ENCODE results near the gene CD276. TPM values are rescaled to one million over a fixed set of nuclear protein-coding genes. Genes with fewer than 3 reads are reported as not detected.

The CD276 gene
- total RNA-seq, 4 donors from 2014 or later = 64.2 to 100 (median 74.2) TPM

DNA sequence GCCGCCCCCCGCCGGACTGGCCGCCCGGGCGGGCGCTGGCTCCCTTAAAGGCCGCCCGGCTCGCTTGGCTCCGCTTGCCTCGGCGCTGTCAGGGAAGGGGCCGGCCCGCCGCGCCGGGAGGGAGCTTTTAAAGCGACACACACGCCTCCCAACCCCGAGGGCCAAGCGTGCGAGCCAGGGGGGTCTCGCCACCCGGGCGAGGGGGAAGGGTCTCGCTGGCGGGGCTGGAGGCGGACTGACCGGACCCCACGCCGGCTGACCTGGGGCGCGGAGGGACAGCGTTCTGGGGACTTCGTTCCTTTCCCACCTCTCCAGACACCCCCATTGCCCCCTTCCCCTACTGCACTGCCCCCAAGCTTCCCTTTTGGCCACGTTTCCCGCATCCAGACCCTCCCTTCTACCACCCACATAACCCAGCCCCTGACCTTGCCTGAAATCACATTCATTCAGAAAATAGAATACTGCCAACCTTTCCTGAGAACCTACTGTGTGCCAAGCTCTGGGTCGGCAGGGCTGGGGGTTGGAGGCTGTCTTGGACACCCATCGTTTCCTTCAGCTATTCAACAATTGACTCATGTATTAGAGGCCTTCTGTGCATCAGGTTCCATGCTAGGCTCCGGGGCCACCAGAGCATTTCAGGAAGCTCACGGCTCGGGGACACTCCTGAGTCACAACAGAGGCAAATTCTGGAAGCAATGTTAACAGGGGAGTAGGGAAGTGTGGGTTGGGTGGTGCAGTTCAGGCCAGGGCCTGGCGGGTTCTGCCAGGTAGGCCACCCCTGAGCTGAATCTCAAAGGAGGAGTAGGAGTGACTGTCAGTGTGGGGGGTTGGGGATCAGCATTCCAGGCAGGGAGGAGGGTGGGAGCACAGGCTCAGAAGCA, 69.3 kb downstream of the CD276 start, which contains the start of gene INSYN1:
Gene INSYN1 (minus strand): TSS at position 102 of the 881 bp plus-strand sequence. CDS start 2,221 bp downstream, outside the sequence.
- peak within 1 kb of the TSS; percentile 45 for H3K27ac ChIP-seq
- peaks cover 36% of the 10 kb centered on the region for H3K4me1 ChIP-seq
- WGBS = 49% methylated on average over 8 of the region's 44 CpGs
- peaks cover 25% of the 10 kb centered on the region for H3K27me3 ChIP-seq
- DNase-seq (ENCODE audit: low spot score in 2 of 2) = no peak
- no peaks in the 10 kb centered on the region for H3K36me3 ChIP-seq
- no peaks in the 10 kb centered on the region for H3K9me3 ChIP-seq
- peak within 1 kb of the TSS; percentile 72 for H3K4me3 ChIP-seq
- no peak for TF ChIP-seq CTCF (IDR thresholded peaks at IDR 0.05)
- no peak for TF ChIP-seq POLR2A (IDR thresholded peaks at IDR 0.05)
- TF ChIP-seq EP300 (IDR thresholded peaks at IDR 0.05) = no peak
- TF ChIP-seq POLR2AphosphoS5 (IDR thresholded peaks at IDR 0.05) = no peak

GRCh38 chr15:73754461-73754860, 70.3 kb downstream of the CD276 start:
- Histone ChIP-seq H3K4me1 (peaks cover 36% of the 10 kb centered on the region), H3K4me3 (no peak overlapping the region), H3K9me3 (no peaks in the 10 kb centered on the region), H3K27me3 (peaks cover 31% of the 10 kb centered on the region), H3K36me3 (no peaks in the 10 kb centered on the region), H3K27ac (no peak overlapping the region)
- no peak for TF ChIP-seq POLR2A (IDR thresholded peaks at IDR 0.05)
- no peak for TF ChIP-seq CTCF (IDR thresholded peaks at IDR 0.05)
- no peak for TF ChIP-seq POLR2AphosphoS5 (IDR thresholded peaks at IDR 0.05)
- no peak for TF ChIP-seq EP300 (IDR thresholded peaks at IDR 0.05)
- 47% methylated on average over 8 of the region's 8 CpGs for WGBS
- no peak for DNase-seq (ENCODE audit: low spot score in 2 of 2)

- H3K36me3 ChIP-seq = no peaks in the 10 kb centered on the region
- DNase-seq (ENCODE audit: low spot score in 2 of 2) = no peak
- peaks cover 41% of the 10 kb centered on the region for H3K27me3 ChIP-seq
- H3K4me1 ChIP-seq = peaks cover 36% of the 10 kb centered on the region
- 93% methylated on average over 5 of the region's 5 CpGs for whole genome bisulfite sequencing
- H3K9me3 ChIP-seq = no peaks in the 10 kb centered on the region
- TF ChIP-seq CTCF (IDR thresholded peaks at IDR 0.05) = no peak
- no peak for TF ChIP-seq EP300 (IDR thresholded peaks at IDR 0.05)
- TF ChIP-seq POLR2AphosphoS5 (IDR thresholded peaks at IDR 0.05) = no peak
- TF ChIP-seq POLR2A (IDR thresholded peaks at IDR 0.05) = no peak
- no peak overlapping the region for H3K4me3 ChIP-seq
- no peak overlapping the region for H3K27ac ChIP-seq
Observed at GRCh38 chr15:73755481-73755880, 71.3 kb downstream of the CD276 start.

GRCh38 chr15:73755946-73756345, 71.8 kb downstream of the CD276 start:
- Histone ChIP-seq H3K4me1 (peaks cover 34% of the 10 kb centered on the region), H3K4me3 (no peak overlapping the region), H3K27ac (no peak overlapping the region), H3K9me3 (no peaks in the 10 kb centered on the region), H3K36me3 (no peaks in the 10 kb centered on the region), H3K27me3 (peaks cover 46% of the 10 kb centered on the region)
- DNase-seq (ENCODE audit: low spot score in 2 of 2) = no peak
- WGBS = 79% methylated on average over 3 of the region's 3 CpGs
- no peak for TF ChIP-seq CTCF (IDR thresholded peaks at IDR 0.05)
- TF ChIP-seq POLR2AphosphoS5 (IDR thresholded peaks at IDR 0.05) = no peak
- TF ChIP-seq POLR2A (IDR thresholded peaks at IDR 0.05) = no peak
- TF ChIP-seq EP300 (IDR thresholded peaks at IDR 0.05) = no peak

DNA sequence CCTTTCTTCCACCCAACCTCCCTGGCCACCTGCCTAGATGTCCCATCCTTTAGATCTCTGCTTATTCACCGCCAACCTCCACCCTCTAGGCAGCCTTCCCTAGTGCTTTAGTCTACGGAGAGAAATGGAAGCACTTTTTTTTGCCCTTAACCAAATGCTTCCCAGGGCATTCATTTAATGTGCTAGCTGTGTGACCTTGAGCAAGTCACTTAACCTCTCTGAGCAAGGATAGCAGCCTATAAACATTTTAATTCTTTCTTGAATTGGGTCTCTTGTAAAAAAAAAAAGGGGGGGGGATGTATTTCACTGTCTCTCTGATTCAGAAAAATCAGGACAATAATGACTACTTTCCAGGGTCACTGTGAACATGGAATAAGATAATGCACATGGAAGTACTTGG, 72.2 kb downstream of the CD276 start:
- TF ChIP-seq EP300 (IDR thresholded peaks at IDR 0.05) (no peak), POLR2A (IDR thresholded peaks at IDR 0.05) (no peak), POLR2AphosphoS5 (IDR thresholded peaks at IDR 0.05) (no peak), CTCF (IDR thresholded peaks at IDR 0.05) (no peak)
- DNase-seq (ENCODE audit: low spot score in 2 of 2) = no peak
- no peak overlapping the region for H3K27ac ChIP-seq
- WGBS = 50% methylated on average over 2 of the region's 2 CpGs
- H3K4me1 ChIP-seq = peaks cover 30% of the 10 kb centered on the region
- peaks cover 48% of the 10 kb centered on the region for H3K27me3 ChIP-seq
- no peak overlapping the region for H3K4me3 ChIP-seq
- no peaks in the 10 kb centered on the region for H3K9me3 ChIP-seq
- H3K36me3 ChIP-seq = no peaks in the 10 kb centered on the region

Data from suprapubic skin (tissue), 4 donors.